Mesenchymal stem cell (in vitro differentiated cells and primary cell): Measurements from ENCODE around the gene PRAMEF18. TPM values are rescaled to one million over a fixed set of nuclear protein-coding genes. Genes with fewer than 3 reads are reported as not detected.
"Not testable (repeated sequence)": the region's sequence is repeated elsewhere in the genome, so short reads cannot be mapped to it uniquely, and the experiment has no call there.

Source experiments
- DNase-seq: peaks from one replicate; pipeline ENCODE4 v3.0.0-alpha.2; 2013
- H2AFZ ChIP-seq: one replicate; pipeline ENCODE4 v1.6.1; 2013; ENCODE audit warnings: low read depth, mild to moderate bottlenecking, control low read depth, inconsistent platforms, low read length, moderate library complexity
- H2AK5ac ChIP-seq: 2 replicates; pipeline ENCODE4 v1.6.1; 2013; ENCODE audit warnings: low read length, moderate library complexity, mild to moderate bottlenecking, inconsistent platforms; ENCODE audit not compliant: severe bottlenecking
- H2BK120ac ChIP-seq: one replicate; pipeline ENCODE4 v1.6.1; 2013; ENCODE audit warnings: low read depth, mild to moderate bottlenecking, inconsistent platforms, low read length, moderate library complexity
- H2BK12ac ChIP-seq, 2 experiments: one replicate each; pipeline ENCODE4 v1.6.1; 2013; ENCODE audit warnings: inconsistent platforms in 2 of 2, low read length in 2 of 2, mild to moderate bottlenecking in 2 of 2, moderate library complexity in 2 of 2, control low read depth in 1 of 2
- H2BK15ac ChIP-seq: one replicate; pipeline ENCODE4 v1.6.1; 2013; ENCODE audit warnings: mild to moderate bottlenecking, low read depth, inconsistent platforms; ENCODE audit not compliant: poor library complexity, severe bottlenecking
- H2BK5ac ChIP-seq: 2 replicates; pipeline ENCODE4 v1.6.1; 2013; ENCODE audit warnings: low read depth, mild to moderate bottlenecking, low read length, control low read depth, inconsistent platforms; ENCODE audit not compliant: poor library complexity, severe bottlenecking
- H3K14ac ChIP-seq, 2 experiments: one replicate each; pipeline ENCODE4 v1.6.1; 2013; ENCODE audit warnings: inconsistent platforms in 2 of 2, low read length in 2 of 2, control low read depth in 1 of 2, mild to moderate bottlenecking in 1 of 2, moderate library complexity in 1 of 2
- H3K18ac ChIP-seq, 2 experiments: one replicate each; pipeline ENCODE4 v1.6.1; 2013; ENCODE audit warnings: inconsistent platforms in 2 of 2, low read length in 2 of 2, control low read depth in 1 of 2, low read depth in 1 of 2, mild to moderate bottlenecking in 1 of 2
- H3K23ac ChIP-seq, 2 experiments: one replicate each; pipeline ENCODE4 v1.6.1; 2013; ENCODE audit warnings: inconsistent platforms in 2 of 2, low read length in 2 of 2, mild to moderate bottlenecking in 2 of 2, moderate library complexity in 2 of 2, control low read depth in 1 of 2
- H3K27ac ChIP-seq: 2 replicates; pipeline ENCODE4 v1.5.1; 2013; ENCODE audit warnings: mild to moderate bottlenecking, moderate library complexity, low read length, control low read depth, inconsistent platforms; ENCODE audit not compliant: poor library complexity, severe bottlenecking
- H3K27me3 ChIP-seq, 2 experiments: 2 replicates each; pipeline versions ENCODE4 v1.6.1 to v1.7.0; 2013; ENCODE audit warnings: low read length in 2 of 2, mild to moderate bottlenecking in 2 of 2, moderate library complexity in 2 of 2, control low read depth in 1 of 2, inconsistent platforms in 1 of 2; ENCODE audit not compliant: control insufficient read depth in 1 of 2, insufficient read depth in 1 of 2
- H3K36me3 ChIP-seq, 2 experiments: 2 replicates each; pipeline versions ENCODE4 v1.6.1 to v1.7.0; 2013; ENCODE audit warnings: low read length in 2 of 2, control low read depth in 1 of 2, inconsistent platforms in 1 of 2, low read depth in 1 of 2, mild to moderate bottlenecking in 1 of 2; ENCODE audit not compliant: insufficient read depth in 2 of 2, control insufficient read depth in 1 of 2
- H3K4ac ChIP-seq, 2 experiments: one replicate each; pipeline ENCODE4 v1.6.1; 2013; ENCODE audit warnings: inconsistent platforms in 2 of 2, low read length in 2 of 2, mild to moderate bottlenecking in 2 of 2, moderate library complexity in 2 of 2, control low read depth in 1 of 2, low read depth in 1 of 2
- H3K4me1 ChIP-seq: 2 replicates; pipeline ENCODE4 v1.6.1; 2013; ENCODE audit warnings: low read depth, low read length, control low read depth; ENCODE audit not compliant: control insufficient read depth, insufficient read depth
- H3K4me2 ChIP-seq: 2 replicates; pipeline ENCODE4 v1.6.1; 2013; ENCODE audit warnings: low read length, mild to moderate bottlenecking, inconsistent platforms; ENCODE audit not compliant: poor library complexity, severe bottlenecking
- H3K4me3 ChIP-seq, 2 experiments: 2 replicates each; pipeline versions ENCODE4 v1.5.1 to v1.7.0; 2013; ENCODE audit warnings: low read length in 2 of 2, mild to moderate bottlenecking in 2 of 2, control low read depth in 1 of 2, low read depth in 1 of 2; ENCODE audit not compliant: insufficient read depth in 1 of 2
- H3K79me1 ChIP-seq: replicated peaks from 2 replicates; pipeline ENCODE4 v1.6.1; 2013; ENCODE audit warnings: mild to moderate bottlenecking, control low read depth, low read length, inconsistent platforms; ENCODE audit not compliant: poor library complexity, severe bottlenecking
- H3K9ac ChIP-seq: 2 replicates; pipeline ENCODE4 v1.7.0; 2013; ENCODE audit warnings: mild to moderate bottlenecking, low read length, moderate library complexity
- H3K9me3 ChIP-seq: 2 replicates; pipeline ENCODE4 v1.7.0; 2013; ENCODE audit warnings: mild to moderate bottlenecking, low read length; ENCODE audit not compliant: control insufficient read depth
- H4K8ac ChIP-seq: one replicate; pipeline ENCODE4 v1.6.1; 2013; ENCODE audit warnings: inconsistent platforms, mild to moderate bottlenecking, low read length, moderate library complexity
- H4K91ac ChIP-seq: one replicate; pipeline ENCODE4 v1.6.1; 2013; ENCODE audit warnings: mild to moderate bottlenecking, low read length, inconsistent platforms
- WGBS: methylation state at CpG from one replicate; pipeline ENCODE4 v1.1.7; 2013; ENCODE audit warnings: mixed read lengths; 5-methylcytosine and 5-hydroxymethylcytosine counted together
- polyA plus RNA-seq, 2 experiments: library from polyadenylated mRNA; stranded (reverse); fragments of 200-250 nt; gene quantifications; one replicate each; pipeline ENCODE4 v1.2.3, GENCODE V29; 2013

PRAMEF18 gene
- not detected for polyA plus RNA-seq (2013, experiment 1 of 2)
- not detected for polyA plus RNA-seq (2013, experiment 2 of 2)

DNA sequence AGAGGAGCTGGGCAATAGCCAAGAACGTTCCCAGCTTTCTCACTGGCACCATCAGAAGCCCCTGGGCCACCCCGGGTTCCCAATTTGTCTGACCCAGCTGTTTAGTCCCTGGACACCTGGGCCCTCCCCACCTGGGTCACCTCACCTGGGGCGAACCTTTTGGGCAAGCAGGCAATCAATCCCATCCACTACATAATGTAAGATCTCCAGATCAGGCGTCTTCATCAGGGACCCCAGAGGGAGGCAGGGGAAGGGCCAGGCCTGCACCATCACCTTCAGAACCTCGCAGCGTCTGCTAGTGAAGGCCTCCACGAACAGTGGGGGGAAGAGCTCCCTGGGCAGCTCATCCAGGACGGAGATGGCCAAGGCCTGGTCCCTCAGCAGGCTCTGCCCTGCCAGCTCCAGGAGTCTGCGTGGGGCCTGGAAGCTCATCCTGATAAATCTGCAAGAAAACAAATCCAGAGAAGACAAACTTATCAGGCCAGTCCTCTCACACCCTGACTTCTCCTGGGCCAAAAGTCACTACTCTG lies at the start of gene PRAMEF18:
TSS of gene PRAMEF18 (minus strand) at position 480 of the 530 bp plus-strand sequence. CDS start at position 432, 48 bp downstream.
- H3K36me3 ChIP-seq, H3K9me3 ChIP-seq, H3K4me2 ChIP-seq, H3K14ac ChIP-seq, H3K9ac ChIP-seq, H3K23ac ChIP-seq, H3K18ac ChIP-seq, H2AK5ac ChIP-seq, H3K79me1 ChIP-seq, H2BK120ac ChIP-seq, H3K27ac ChIP-seq, H2BK12ac ChIP-seq, H3K4me1 ChIP-seq, H3K27me3 ChIP-seq, H3K4ac ChIP-seq, H4K91ac ChIP-seq, DNase-seq, H4K8ac ChIP-seq, H2BK5ac ChIP-seq, H2AFZ ChIP-seq, H2BK15ac ChIP-seq, H3K4me3 ChIP-seq: not testable (repeated sequence)
- 54% methylated on average over 9 of the region's 9 CpGs for WGBS

GRCh38 chr1:13265124-13265523 lies 39.2 kb upstream of the PRAMEF18 start:
- no CpG with 5 or more reads among the region's 3 CpGs for whole genome bisulfite sequencing
- H3K27me3 ChIP-seq: not testable (repeated sequence)

GRCh38 chr1:13253898-13254297 lies 27.9 kb upstream of the PRAMEF18 start, which contains the start of gene PRAMEF5:
Gene PRAMEF5 (plus strand): TSS chr1:13254198. CDS start chr1:13259269, 5,071 bp downstream.
- not testable (repeated sequence) for H2AK5ac ChIP-seq, H3K23ac ChIP-seq, H2BK5ac ChIP-seq, H3K4me1 ChIP-seq, H3K9me3 ChIP-seq, H3K4ac ChIP-seq, H3K9ac ChIP-seq, DNase-seq, H4K91ac ChIP-seq, H2BK15ac ChIP-seq, H3K27ac ChIP-seq, H3K4me2 ChIP-seq, H2BK120ac ChIP-seq, H3K4me3 ChIP-seq, H3K79me1 ChIP-seq, H3K27me3 ChIP-seq, H3K18ac ChIP-seq, H2AFZ ChIP-seq, H2BK12ac ChIP-seq, H3K36me3 ChIP-seq, H4K8ac ChIP-seq, H3K14ac ChIP-seq
- WGBS: no CpG with 5 or more reads among the region's 5 CpGs

More at GRCh38 chr1:13265124-13265523, 39.2 kb upstream of the PRAMEF18 start:
- not testable (repeated sequence) for H3K9me3 ChIP-seq, DNase-seq, H2BK120ac ChIP-seq, H3K4me3 ChIP-seq, H3K79me1 ChIP-seq, H2BK15ac ChIP-seq, H3K9ac ChIP-seq, H2AK5ac ChIP-seq, H2AFZ ChIP-seq, H4K8ac ChIP-seq, H3K36me3 ChIP-seq, H3K14ac ChIP-seq, H4K91ac ChIP-seq, H3K18ac ChIP-seq, H3K23ac ChIP-seq, H3K4me2 ChIP-seq, H3K4me1 ChIP-seq, H3K27ac ChIP-seq, H2BK5ac ChIP-seq, H2BK12ac ChIP-seq, H3K4ac ChIP-seq

DNA sequence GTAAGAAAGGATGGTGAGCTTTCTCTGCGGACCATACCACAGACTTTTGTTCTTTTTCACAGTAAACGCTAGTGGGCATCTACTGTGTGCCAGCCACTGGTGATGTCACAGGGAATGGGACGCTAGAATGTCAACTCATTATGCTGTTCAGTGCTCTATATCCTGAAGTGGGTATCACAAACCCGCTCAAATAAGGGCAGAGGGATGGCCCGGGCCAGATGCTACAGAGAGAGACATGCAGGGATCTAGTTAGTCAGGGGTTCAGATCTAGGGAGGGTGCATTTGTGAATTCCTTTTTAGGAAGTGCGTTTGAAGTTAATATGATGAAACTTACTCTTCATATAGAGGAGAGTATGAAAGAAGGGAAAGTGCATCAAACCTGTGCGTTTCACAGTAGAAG lies 21.2 kb upstream of the PRAMEF18 start:
- H3K27ac ChIP-seq, H3K4me3 ChIP-seq, H2BK15ac ChIP-seq, H3K4me1 ChIP-seq, DNase-seq, H3K23ac ChIP-seq, H2BK12ac ChIP-seq, H4K8ac ChIP-seq, H3K36me3 ChIP-seq, H3K9ac ChIP-seq, H2BK5ac ChIP-seq, H4K91ac ChIP-seq, H3K18ac ChIP-seq, H3K14ac ChIP-seq, H2AFZ ChIP-seq, H2BK120ac ChIP-seq, H3K9me3 ChIP-seq, H3K4me2 ChIP-seq, H3K79me1 ChIP-seq, H3K4ac ChIP-seq, H3K27me3 ChIP-seq, H2AK5ac ChIP-seq: not testable (repeated sequence)
- WGBS: 71% methylated on average over 5 of the region's 7 CpGs
